ENCODE measurements around the gene AMOT.

The AMOT gene

GRCh38 chrX:112734290-112734689 is 106.3 kb downstream of the AMOT start:
- Histone ChIP-seq H3K9ac (ENCODE audit: low read length) (no peak overlapping the region), H3K27me3 (replicated peaks; ENCODE audit: control insufficient read depth, insufficient read depth, low read length) (peaks cover 43% of the 10 kb centered on the region), H3K4me3 (ENCODE audit: low read length) (no peak overlapping the region), H3K4me1 (ENCODE audit: control insufficient read depth, insufficient read depth, low read length) (no peaks in the 10 kb centered on the region), H3K9me3 (ENCODE audit: control insufficient read depth, low read length) (no peaks in the 10 kb centered on the region), H3K36me3 (ENCODE audit: control insufficient read depth, insufficient read depth, low read length, severe bottlenecking) (no peaks in the 10 kb centered on the region)
- DNase-seq (ENCODE audit: low read depth), result peak; percentile 15

GRCh38 chrX:112731793-112732192 is 108.8 kb downstream of the AMOT start:
- DNase-seq (ENCODE audit: low read depth), result peak; percentile 64
- H3K9ac ChIP-seq (ENCODE audit: low read length), result no peak overlapping the region
- no peaks in the 10 kb centered on the region for H3K9me3 ChIP-seq (ENCODE audit: control insufficient read depth, low read length)
- H3K4me1 ChIP-seq (ENCODE audit: control insufficient read depth, insufficient read depth, low read length), result no peaks in the 10 kb centered on the region
- H3K4me3 ChIP-seq (ENCODE audit: low read length), result no peak overlapping the region
- H3K36me3 ChIP-seq (ENCODE audit: control insufficient read depth, insufficient read depth, low read length, severe bottlenecking), result no peaks in the 10 kb centered on the region
- peaks cover 47% of the 10 kb centered on the region for H3K27me3 ChIP-seq (replicated peaks; ENCODE audit: control insufficient read depth, insufficient read depth, low read length)
